T-helper 2 cell treated with Interferon-gamma antibody and Interleukin-4, amounts not matched to agents 5 μg/mL and 100 μg/mL, for 36 hours (primary cell): ENCODE data around the gene USP12.

ENCODE experiments used
- DNase-seq: peaks from one replicate; pipeline ENCODE4 v3.0.0; 2021; ENCODE audit warnings: low spot score
- H3K27ac Mint-ChIP-seq: one replicate; pipeline ENCODE4 v1.8.0; 2021; ENCODE audit warnings: mild to moderate bottlenecking, mixed read lengths
- H3K27me3 Mint-ChIP-seq: one replicate; pipeline ENCODE4 v1.8.0; 2021; ENCODE audit warnings: low read depth, mixed read lengths
- H3K36me3 Mint-ChIP-seq: one replicate; pipeline ENCODE4 v1.8.0; 2021; ENCODE audit warnings: low read depth, mixed read lengths
- H3K4me1 Mint-ChIP-seq: one replicate; pipeline ENCODE4 v1.8.0; 2021; ENCODE audit warnings: low read depth, mixed read lengths
- H3K4me3 Mint-ChIP-seq: one replicate; pipeline ENCODE4 v1.8.0; 2022; ENCODE audit warnings: mild to moderate bottlenecking, moderate library complexity, mixed read lengths
- H3K9me3 Mint-ChIP-seq: one replicate; pipeline ENCODE4 v1.8.0; 2021; ENCODE audit warnings: mixed read lengths

USP12 gene

DNA sequence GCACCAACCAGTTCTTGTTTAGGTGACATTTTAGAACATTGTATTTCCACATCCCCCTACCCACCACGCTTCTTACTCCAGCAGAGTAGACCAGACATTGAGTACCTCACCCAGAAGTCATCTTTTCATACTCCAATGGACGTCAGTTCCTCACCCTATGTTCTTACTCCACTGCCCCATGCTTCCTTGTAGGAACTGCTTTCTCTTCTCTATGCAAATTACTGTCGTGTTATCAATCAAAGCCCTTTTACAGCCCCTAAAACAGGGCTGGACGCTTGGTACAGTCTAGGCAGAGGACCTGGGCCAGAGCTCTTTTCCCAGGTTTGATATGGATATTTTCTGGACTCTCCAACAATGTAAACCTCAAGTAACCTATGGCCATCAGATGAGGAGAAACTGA is 58.2 kb downstream of the USP12 start:
- no peak for DNase-seq
- Mint-ChIP-seq H3K27me3 (no peaks in the 10 kb centered on the region), H3K36me3 (peaks cover 13% of the 10 kb centered on the region), H3K4me3 (no peak overlapping the region), H3K4me1 (no peaks in the 10 kb centered on the region), H3K9me3 (no peaks in the 10 kb centered on the region), H3K27ac (no peak overlapping the region)

GRCh38 chr13:27112006-27112405 is 59.6 kb downstream of the USP12 start:
- Mint-ChIP-seq H3K4me1 (no peaks in the 10 kb centered on the region), H3K4me3 (no peak overlapping the region), H3K36me3 (peaks cover 15% of the 10 kb centered on the region), H3K27ac (no peak overlapping the region), H3K9me3 (no peaks in the 10 kb centered on the region), H3K27me3 (no peaks in the 10 kb centered on the region)
- no peak for DNase-seq

DNA sequence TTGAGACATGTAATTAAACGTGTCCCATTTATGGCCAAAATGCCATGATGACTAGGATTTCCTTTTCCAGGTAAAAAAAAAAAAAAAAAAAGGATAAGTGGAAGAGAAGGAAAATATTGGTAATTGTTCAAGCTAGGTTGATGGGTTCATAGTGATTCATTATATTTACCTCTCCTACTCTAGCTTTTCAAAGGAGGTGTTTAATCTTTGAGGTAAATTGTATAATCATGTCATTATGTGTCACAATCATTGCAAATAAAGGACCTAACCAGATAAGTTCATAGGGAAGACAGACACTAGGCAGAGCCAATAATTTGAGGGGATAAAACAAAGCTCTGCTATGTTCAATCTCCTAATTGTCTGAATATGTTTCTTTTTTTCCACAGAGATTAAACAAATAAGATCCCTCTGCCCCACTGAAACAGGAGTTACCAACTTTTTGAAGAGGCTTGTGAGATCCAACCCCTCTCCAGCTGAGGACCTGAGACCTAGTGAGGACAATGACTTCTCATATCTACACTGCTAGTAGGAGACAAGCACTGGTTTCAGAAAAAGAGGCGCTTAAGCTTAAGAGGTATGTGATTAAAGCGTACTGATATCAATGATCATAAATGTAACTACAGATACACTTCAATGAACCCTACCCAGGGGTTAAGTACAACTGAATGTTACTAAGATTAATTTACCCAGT is 61.4 kb downstream of the USP12 start:
- peaks cover 12% of the 10 kb centered on the region for H3K36me3 Mint-ChIP-seq
- H3K27me3 Mint-ChIP-seq, result no peaks in the 10 kb centered on the region
- DNase-seq, result no peak
- H3K27ac Mint-ChIP-seq, result no peak overlapping the region
- no peak overlapping the region for H3K4me3 Mint-ChIP-seq
- no peaks in the 10 kb centered on the region for H3K4me1 Mint-ChIP-seq
- no peaks in the 10 kb centered on the region for H3K9me3 Mint-ChIP-seq

DNA sequence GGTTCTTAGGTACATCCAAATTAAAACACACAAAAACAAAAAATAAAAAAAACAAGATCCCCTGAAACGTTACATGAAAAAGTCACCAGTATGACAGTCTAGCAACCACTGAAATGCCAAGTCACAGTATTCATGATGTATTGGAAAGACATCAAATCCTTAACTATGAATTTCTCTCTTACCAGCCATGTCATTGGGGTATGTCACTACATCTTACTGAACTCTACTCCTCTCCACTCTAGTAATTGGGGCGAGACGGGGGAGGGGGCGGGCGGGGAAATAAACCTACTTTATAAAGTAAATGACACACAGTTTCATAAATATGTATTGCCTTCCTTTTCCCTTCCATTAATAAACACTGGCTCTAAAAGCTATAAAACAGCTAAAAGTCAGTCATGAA is 65.5 kb downstream of the USP12 start:
- Mint-ChIP-seq H3K9me3 (no peaks in the 10 kb centered on the region), H3K4me3 (no peak overlapping the region), H3K4me1 (peaks cover 1% of the 10 kb centered on the region), H3K27ac (no peak overlapping the region), H3K36me3 (peaks cover 22% of the 10 kb centered on the region), H3K27me3 (no peaks in the 10 kb centered on the region)
- DNase-seq, result no peak

- Mint-ChIP-seq H3K36me3 (peaks cover 22% of the 10 kb centered on the region), H3K9me3 (no peaks in the 10 kb centered on the region)
- DNase-seq, result no peak
These were observed 67.0 kb downstream of the USP12 start for GRCh38 chr13:27104606-27105005.

GRCh38 chr13:27101847-27102246 is 69.8 kb downstream of the USP12 start:
- no peak for DNase-seq
- Mint-ChIP-seq H3K27me3 (no peaks in the 10 kb centered on the region), H3K4me1 (peaks cover 8% of the 10 kb centered on the region), H3K36me3 (peaks cover 18% of the 10 kb centered on the region), H3K9me3 (no peaks in the 10 kb centered on the region), H3K27ac (no peak overlapping the region), H3K4me3 (no peak overlapping the region)

More at GRCh38 chr13:27104606-27105005, 67.0 kb downstream of the USP12 start:
- peaks cover 1% of the 10 kb centered on the region for H3K4me1 Mint-ChIP-seq
- no peaks in the 10 kb centered on the region for H3K27me3 Mint-ChIP-seq
- no peak overlapping the region for H3K27ac Mint-ChIP-seq
- H3K4me3 Mint-ChIP-seq, result no peak overlapping the region

- Mint-ChIP-seq H3K4me1 (peaks cover 8% of the 10 kb centered on the region), H3K27me3 (no peaks in the 10 kb centered on the region), H3K27ac (no peak overlapping the region), H3K9me3 (no peaks in the 10 kb centered on the region), H3K36me3 (peaks cover 18% of the 10 kb centered on the region), H3K4me3 (no peak overlapping the region)
- DNase-seq, result no peak
These were observed 70.3 kb downstream of the USP12 start for GRCh38 chr13:27101289-27101688.

DNA sequence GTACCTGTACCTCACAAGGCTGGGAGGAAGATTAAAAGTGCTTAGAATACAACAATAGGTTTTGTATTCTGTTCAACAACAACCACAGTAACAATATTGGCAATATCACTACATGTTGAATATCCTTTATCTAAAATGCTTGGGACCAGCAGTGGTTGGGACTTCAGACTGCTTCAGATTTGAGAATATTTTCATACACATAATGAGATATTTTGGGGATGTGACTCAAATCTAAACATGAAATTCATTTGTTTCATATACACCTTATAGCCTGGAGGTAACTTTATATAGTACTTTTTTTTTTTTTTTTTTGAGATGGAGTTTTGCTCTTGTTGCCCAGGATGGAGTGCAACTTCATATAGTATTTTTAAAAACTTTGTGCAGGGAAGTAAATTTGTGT is 73.9 kb downstream of the USP12 start:
- H3K4me1 Mint-ChIP-seq, result peaks cover 7% of the 10 kb centered on the region
- no peak overlapping the region for H3K4me3 Mint-ChIP-seq
- DNase-seq, result no peak
- no peaks in the 10 kb centered on the region for H3K9me3 Mint-ChIP-seq
- no peak overlapping the region for H3K27ac Mint-ChIP-seq
- peaks cover 27% of the 10 kb centered on the region for H3K36me3 Mint-ChIP-seq
- H3K27me3 Mint-ChIP-seq, result no peaks in the 10 kb centered on the region

DNA sequence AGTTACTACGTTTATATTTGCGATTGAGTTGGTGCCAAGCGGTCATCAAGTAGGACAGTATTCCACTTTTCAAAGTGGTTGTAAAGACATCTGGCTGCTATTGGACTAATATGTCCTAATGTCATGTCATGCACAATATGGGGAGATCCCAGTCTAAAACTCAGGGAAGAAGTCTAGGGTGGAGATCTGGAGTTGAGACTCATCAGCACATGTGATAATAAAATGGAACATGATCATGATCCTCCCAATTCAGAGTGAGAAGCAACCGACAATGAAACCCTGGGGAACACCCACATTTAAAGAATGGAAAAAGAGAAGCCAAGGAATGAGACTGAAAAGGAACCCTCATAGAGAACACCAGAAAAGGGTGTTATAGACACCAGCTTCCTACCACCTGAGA is 80.2 kb downstream of the USP12 start:
- DNase-seq, result no peak
- Mint-ChIP-seq H3K27ac (no peak overlapping the region), H3K9me3 (no peaks in the 10 kb centered on the region), H3K36me3 (peaks cover 36% of the 10 kb centered on the region), H3K4me1 (peaks cover 2% of the 10 kb centered on the region), H3K4me3 (no peak overlapping the region), H3K27me3 (no peaks in the 10 kb centered on the region)

DNA sequence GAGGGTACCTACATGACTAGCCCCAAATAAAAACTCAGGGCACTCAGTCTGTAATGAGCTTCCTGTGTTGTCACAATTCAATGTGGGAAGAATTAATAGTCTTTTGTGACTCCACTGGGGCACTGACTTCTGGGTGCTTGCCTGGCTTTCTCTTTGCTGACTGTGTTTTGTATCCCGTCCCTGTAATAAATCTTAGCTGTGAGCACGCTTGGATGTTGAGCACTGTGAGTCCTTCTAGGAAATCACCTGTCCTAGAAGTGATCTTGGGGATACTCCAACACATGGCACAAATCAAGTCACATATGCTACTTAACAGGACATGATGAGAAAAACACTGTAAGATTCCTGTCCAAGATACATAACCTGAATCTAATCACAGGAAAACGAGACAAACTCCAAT is 83.0 kb downstream of the USP12 start:
- Mint-ChIP-seq H3K36me3 (peaks cover 35% of the 10 kb centered on the region), H3K27ac (no peak overlapping the region), H3K27me3 (no peaks in the 10 kb centered on the region), H3K4me1 (peaks cover 2% of the 10 kb centered on the region), H3K9me3 (no peaks in the 10 kb centered on the region), H3K4me3 (no peak overlapping the region)
- no peak for DNase-seq

- H3K9me3 Mint-ChIP-seq, result no peaks in the 10 kb centered on the region
- peaks cover 2% of the 10 kb centered on the region for H3K4me1 Mint-ChIP-seq
- no peaks in the 10 kb centered on the region for H3K27me3 Mint-ChIP-seq
- H3K4me3 Mint-ChIP-seq, result no peak overlapping the region
- peaks cover 24% of the 10 kb centered on the region for H3K36me3 Mint-ChIP-seq
- H3K27ac Mint-ChIP-seq, result peak overlapping the region; percentile 4
- DNase-seq, result no peak
These were observed 84.9 kb downstream of the USP12 start for GRCh38 chr13:27086599-27087265.

DNA sequence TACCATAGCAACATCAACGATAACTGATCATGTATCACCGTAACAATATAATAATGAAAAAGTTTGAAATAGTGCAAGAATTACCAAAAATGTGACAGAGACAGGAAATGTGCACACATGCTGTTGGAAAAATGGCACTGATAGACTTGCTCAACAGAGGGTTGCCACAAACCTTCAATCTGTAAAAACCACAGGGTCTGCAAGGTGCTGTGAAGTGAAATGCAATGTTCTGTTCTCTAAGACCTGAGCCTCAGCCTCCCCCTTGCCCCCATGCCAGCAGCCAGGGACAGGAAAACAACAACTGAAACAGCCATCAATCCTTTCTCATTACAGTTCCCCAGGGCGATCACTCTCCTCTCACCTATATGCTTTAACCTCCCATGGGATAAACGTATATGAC is 88.4 kb downstream of the USP12 start:
- H3K36me3 Mint-ChIP-seq, result peaks cover 24% of the 10 kb centered on the region
- H3K27ac Mint-ChIP-seq, result no peak overlapping the region
- no peaks in the 10 kb centered on the region for H3K27me3 Mint-ChIP-seq
- peaks cover 7% of the 10 kb centered on the region for H3K4me1 Mint-ChIP-seq
- no peak overlapping the region for H3K4me3 Mint-ChIP-seq
- H3K9me3 Mint-ChIP-seq, result no peaks in the 10 kb centered on the region
- no peak for DNase-seq

GRCh38 chr13:27081893-27082679 is 89.5 kb downstream of the USP12 start:
- H3K27me3 Mint-ChIP-seq, result no peaks in the 10 kb centered on the region
- no peak overlapping the region for H3K4me3 Mint-ChIP-seq
- H3K27ac Mint-ChIP-seq, result no peak overlapping the region
- no peak for DNase-seq
- peaks cover 19% of the 10 kb centered on the region for H3K36me3 Mint-ChIP-seq
- peaks cover 7% of the 10 kb centered on the region for H3K4me1 Mint-ChIP-seq
- no peaks in the 10 kb centered on the region for H3K9me3 Mint-ChIP-seq
